GM23248 (cell line): ENCODE data around the gene CDX2. TPM values are rescaled to one million over a fixed set of nuclear protein-coding genes. Genes with fewer than 3 reads are reported as not detected.

ENCODE experiments used
- DNase-seq: peaks from one replicate; pipeline ENCODE4 v3.0.0-alpha.2; 2015
- H2AFZ ChIP-seq: fragments of 200-600 bp; sonication (generic); 2 replicates; pipeline ENCODE4 v1.6.1; 2016; ENCODE audit warnings: antibody characterized with exemption
- H3F3A ChIP-seq: fragments of 200-600 bp; sonication (generic); 2 replicates; pipeline ENCODE4 v1.6.1; 2016; ENCODE audit warnings: mild to moderate bottlenecking, antibody characterized with exemption, mixed run types; ENCODE audit not compliant: insufficient read depth
- H3K27ac ChIP-seq: fragments of 200-600 bp; sonication (generic); 2 replicates; pipeline ENCODE4 v1.5.1; 2016; ENCODE audit warnings: mild to moderate bottlenecking
- H3K27me3 ChIP-seq: fragments of 200-600 bp; sonication (generic); replicated peaks from 2 replicates; pipeline ENCODE4 v1.6.1; 2016; ENCODE audit warnings: mild to moderate bottlenecking; ENCODE audit not compliant: insufficient read depth
- H3K36me3 ChIP-seq: fragments of 200-600 bp; sonication (generic); 2 replicates; pipeline ENCODE4 v1.6.1; 2016; ENCODE audit warnings: low read depth, mild to moderate bottlenecking
- H3K4me1 ChIP-seq: fragments of 200-600 bp; sonication (generic); 2 replicates; pipeline ENCODE4 v1.6.1; 2016; ENCODE audit warnings: mild to moderate bottlenecking; ENCODE audit not compliant: insufficient read depth
- H3K4me2 ChIP-seq: fragments of 200-600 bp; sonication (generic); one replicate; pipeline ENCODE4 v1.6.1; 2016; ENCODE audit warnings: mild to moderate bottlenecking; ENCODE audit not compliant: unreplicated experiment
- H3K4me3 ChIP-seq: fragments of 200-600 bp; sonication (generic); 2 replicates; pipeline ENCODE4 v1.5.1; 2016; ENCODE audit warnings: mild to moderate bottlenecking
- H3K79me2 ChIP-seq: fragments of 200-600 bp; sonication (generic); 2 replicates; pipeline ENCODE4 v1.6.1; 2016; ENCODE audit warnings: mild to moderate bottlenecking; ENCODE audit not compliant: insufficient read depth
- H3K9ac ChIP-seq: fragments of 200-600 bp; sonication (generic); 2 replicates; pipeline ENCODE4 v1.6.1; 2016; ENCODE audit warnings: mild to moderate bottlenecking
- H3K9me2 ChIP-seq: fragments of 200-600 bp; sonication (generic); 2 replicates; pipeline ENCODE4 v1.6.1; 2016; ENCODE audit warnings: mixed run types, mild to moderate bottlenecking, moderate library complexity; ENCODE audit not compliant: insufficient read depth
- H3K9me3 ChIP-seq: fragments of 200-600 bp; sonication (generic); one replicate; pipeline ENCODE4 v1.6.1; 2017; ENCODE audit warnings: low read depth
- H4K20me1 ChIP-seq: fragments of 200-600 bp; sonication (generic); 2 replicates; pipeline ENCODE4 v1.6.0; 2016; ENCODE audit not compliant: insufficient read depth
- EZH2 ChIP-seq: fragments of 200-600 bp; sonication (generic); IDR thresholded peaks from 2 replicates; pipeline ENCODE4 v1.6.1; 2018; ENCODE audit warnings: antibody characterized with exemption, mild to moderate bottlenecking; ENCODE audit not compliant: insufficient read depth, poor library complexity, severe bottlenecking
- EZH2phosphoT487 ChIP-seq: fragments of 200-600 bp; sonication (generic); IDR thresholded peaks from 2 replicates; pipeline ENCODE4 v1.6.1; 2018; ENCODE audit warnings: antibody characterized with exemption, moderate library complexity, mild to moderate bottlenecking, low read depth; ENCODE audit not compliant: insufficient read depth
- WGBS, 2 experiments: methylation state at CpG; one replicate each; pipeline ENCODE4 v1.1.6; 2015 to 2017; ENCODE audit warnings: low lambda C conversion rate in 2 of 2, low coverage in 1 of 2; ENCODE audit errors: missing lambda C conversion rate in 2 of 2; 5-methylcytosine and 5-hydroxymethylcytosine counted together
- in situ Hi-C: fragments of 300-500 bp; cut with MboI; formaldehyde crosslinking; loops from 2 replicates; pipeline ENCODE4 v1.15.0; 2020
- polyA plus RNA-seq: library from polyadenylated mRNA; unstranded; fragments of >200 nt; fragmentation: Nextera tagmentation; extraction: Ambion mirVana; gene quantifications from 2 replicates; pipeline ENCODE4 v1.2.1, GENCODE V29; 2016
- total RNA-seq: library from RNA; depleted of rRNA; stranded (reverse); fragments of >200 nt; shearing (Covaris generic); gene quantifications from 2 replicates; pipeline ENCODE4 v1.2.3, GENCODE V29; 2014

CDX2 gene
- total and polyA plus RNA-seq, 2 experiments from 2014 or later: not detected

GRCh38 chr13:27973291-27973690 lies 4.2 kb upstream of the CDX2 start:
- Histone ChIP-seq H3K36me3 (no peaks in the 10 kb centered on the region), H3K9me2 (no peaks in the 10 kb centered on the region), H3K4me3 (no peak overlapping the region), H3K79me2 (no peaks in the 10 kb centered on the region), H2AFZ (no peak overlapping the region), H4K20me1 (no peaks in the 10 kb centered on the region), H3K27ac (no peak overlapping the region), H3K9me3 (no peaks in the 10 kb centered on the region), H3K4me2 (no peak overlapping the region), H3K27me3 (peaks cover 89% of the 10 kb centered on the region), H3K9ac (no peak overlapping the region), H3K4me1 (no peaks in the 10 kb centered on the region), H3F3A (no peaks in the 10 kb centered on the region)
- TF ChIP-seq EZH2phosphoT487: no peak
- TF ChIP-seq EZH2: no peak
- in situ Hi-C loops: no loop called here
- no peak for DNase-seq
- 13 to 14% methylated on average over 5 of the region's 5 CpGs for WGBS, 2 experiments

GRCh38 chr13:27972478-27972820 lies 3.3 kb upstream of the CDX2 start:
- 32 to 45% methylated on average over 2 of the region's 2 CpGs for WGBS, 2 experiments
- Histone ChIP-seq H3K27me3 (peaks cover 94% of the 10 kb centered on the region), H3K4me1 (no peaks in the 10 kb centered on the region), H3K9me2 (no peaks in the 10 kb centered on the region), H3K4me2 (no peak overlapping the region), H2AFZ (no peak overlapping the region), H3K9me3 (no peaks in the 10 kb centered on the region), H3K36me3 (no peaks in the 10 kb centered on the region), H3K79me2 (no peaks in the 10 kb centered on the region), H3K27ac (no peak overlapping the region), H3K9ac (no peak overlapping the region), H3K4me3 (no peak overlapping the region), H3F3A (no peaks in the 10 kb centered on the region), H4K20me1 (no peaks in the 10 kb centered on the region)
- no peak for TF ChIP-seq EZH2
- TF ChIP-seq EZH2phosphoT487: no peak
- no peak for DNase-seq
- in situ Hi-C loops: no loop called here

GRCh38 chr13:27971776-27972477 lies 2.8 kb upstream of the CDX2 start:
- DNase-seq: no peak
- Histone ChIP-seq H3K9ac (no peak overlapping the region), H3K79me2 (no peaks in the 10 kb centered on the region), H2AFZ (no peak overlapping the region), H3K27me3 (peaks cover 95% of the 10 kb centered on the region), H3K9me3 (no peaks in the 10 kb centered on the region), H3K27ac (no peak overlapping the region), H3F3A (no peaks in the 10 kb centered on the region), H4K20me1 (no peaks in the 10 kb centered on the region), H3K36me3 (no peaks in the 10 kb centered on the region), H3K9me2 (no peaks in the 10 kb centered on the region), H3K4me1 (no peaks in the 10 kb centered on the region), H3K4me3 (no peak overlapping the region), H3K4me2 (no peak overlapping the region)
- TF ChIP-seq EZH2 (no peak), EZH2phosphoT487 (no peak)
- 48 to 50% methylated on average over 7 of the region's 7 CpGs for WGBS, 2 experiments
- in situ Hi-C loops: no loop called here

GRCh38 chr13:27971236-27971645 lies 2.1 kb upstream of the CDX2 start:
- H3K9me2 ChIP-seq: no peaks in the 10 kb centered on the region
- H2AFZ ChIP-seq: no peak overlapping the region
- H3K36me3 ChIP-seq: no peaks in the 10 kb centered on the region
- WGBS, 2 experiments: 30 to 37% methylated on average over 13 of the region's 13 CpGs
- no peaks in the 10 kb centered on the region for H3K9me3 ChIP-seq
- no peak overlapping the region for H3K4me3 ChIP-seq
- no peak overlapping the region for H3K4me2 ChIP-seq
- TF ChIP-seq EZH2phosphoT487: no peak
- no peak for TF ChIP-seq EZH2
- H3K9ac ChIP-seq: no peak overlapping the region
- H3K27ac ChIP-seq: no peak overlapping the region
- H3K27me3 ChIP-seq: peaks cover 96% of the 10 kb centered on the region
- DNase-seq: no peak
- H4K20me1 ChIP-seq: no peaks in the 10 kb centered on the region
- H3F3A ChIP-seq: no peaks in the 10 kb centered on the region
- no peaks in the 10 kb centered on the region for H3K4me1 ChIP-seq
- in situ Hi-C loops: no loop called here
- no peaks in the 10 kb centered on the region for H3K79me2 ChIP-seq
